Measurements from ENCODE around the gene MGAT3. TPM values are rescaled to one million over a fixed set of nuclear protein-coding genes. Genes with fewer than 3 reads are reported as not detected.

Gene MGAT3
- total RNA-seq, 1 experiment from 2014 or later = 0.20 TPM

- ATAC-seq = no peak
- no peaks in the 10 kb centered on the region for H3K36me3 ChIP-seq (ENCODE audit: control insufficient read depth in 1 of 2, insufficient read depth in 2 of 2, low read length in 2 of 2)
- no peak overlapping the region for H3K27ac ChIP-seq (ENCODE audit: low read depth, low read length)
- H3K4me3 ChIP-seq (replicated peaks in 1 of 2; ENCODE audit: low read depth in 1 of 2, low read length in 2 of 2) = no peak overlapping the region
- no peak overlapping the region for H2AFZ ChIP-seq (ENCODE audit: low read depth, low read length, poor library complexity, severe bottlenecking)
- H3K9me3 ChIP-seq (ENCODE audit: control insufficient read depth in 1 of 2, insufficient read depth in 1 of 2, low read depth in 1 of 2, low read length in 2 of 2) = no peaks in the 10 kb centered on the region
- no peak for TF ChIP-seq REST (IDR thresholded peaks at IDR 0.05; ENCODE audit: low read depth)
- TF ChIP-seq EZH2 (IDR thresholded peaks at IDR 0.05) = no peak
- no peak for TF ChIP-seq ATF3 (IDR thresholded peaks at IDR 0.05)
- no peak for TF ChIP-seq POLR2A (IDR thresholded peaks at IDR 0.05; ENCODE audit: borderline replicate concordance, extremely low read depth, insufficient read depth, insufficient read length)
- no peaks in the 10 kb centered on the region for H4K20me1 ChIP-seq (ENCODE audit: insufficient read depth)
- no TSS peak for BruUV-seq (replicated peaks)
- no peaks in the 10 kb centered on the region for H3K79me2 ChIP-seq (ENCODE audit: insufficient read depth, low read length)
- no peak overlapping the region for H3K9ac ChIP-seq (ENCODE audit: low read length)
- H3K27me3 ChIP-seq (ENCODE audit: insufficient read depth, low read length) = no peaks in the 10 kb centered on the region
- ChIA-PET RAD21 (ENCODE audit: low non-redundant PET in 1 of 2, low total read pairs in 2 of 2, uncharacterized antibody in 2 of 2, unreplicated experiment in 2 of 2) (no interaction called here), CTCF (interaction anchor here (1.4 to 1.5 kb wide), 2 partner anchors 9 to 10 kb away, joined by 3 to 4 read pairs; no protein-coding TSS in a partner anchor), POLR2A (no interaction called here)
- no peak for DNase-seq (ENCODE audit: low read depth, low spot score)
- no peak overlapping the region for H3K4me2 ChIP-seq (ENCODE audit: low read length)
- no peaks in the 10 kb centered on the region for H3K9me2 ChIP-seq (ENCODE audit: insufficient read depth)
- intact Hi-C loops (cut with micrococcal nuclease) = no loop called here
- peaks cover 11 to 26% of the 10 kb centered on the region in 2 experiments for H3K4me1 ChIP-seq (ENCODE audit: control insufficient read depth in 1 of 2, insufficient read depth in 2 of 2, low read length in 2 of 2)
These were observed 11.1 kb upstream of the MGAT3 start for GRCh38 chr22:39445678-39446077.

- ATAC-seq (peak; percentile 62), DNase-seq (ENCODE audit: low read depth, low spot score) (no peak)
- POLR2A ChIA-PET = no interaction called here
- no peaks in the 10 kb centered on the region for H3K9me3 ChIP-seq (ENCODE audit: control insufficient read depth in 1 of 2, insufficient read depth in 1 of 2, low read depth in 1 of 2, low read length in 2 of 2)
- H3K79me2 ChIP-seq (ENCODE audit: insufficient read depth, low read length) = no peaks in the 10 kb centered on the region
- peaks cover 11 to 26% of the 10 kb centered on the region in 2 experiments for H3K4me1 ChIP-seq (ENCODE audit: control insufficient read depth in 1 of 2, insufficient read depth in 2 of 2, low read length in 2 of 2)
- H3K36me3 ChIP-seq (ENCODE audit: control insufficient read depth in 1 of 2, insufficient read depth in 2 of 2, low read length in 2 of 2) = no peaks in the 10 kb centered on the region
- intact Hi-C loops (cut with micrococcal nuclease) = no loop called here
- H4K20me1 ChIP-seq (ENCODE audit: insufficient read depth) = no peaks in the 10 kb centered on the region
- BruUV-seq (replicated peaks) = no TSS peak
- H3K9me2 ChIP-seq (ENCODE audit: insufficient read depth) = no peaks in the 10 kb centered on the region
- RAD21 ChIA-PET (ENCODE audit: low non-redundant PET in 1 of 2, low total read pairs in 2 of 2, uncharacterized antibody in 2 of 2, unreplicated experiment in 2 of 2) = no interaction called here
- H3K27me3 ChIP-seq (ENCODE audit: insufficient read depth, low read length) = no peaks in the 10 kb centered on the region
- no peak overlapping the region for H3K9ac ChIP-seq (ENCODE audit: low read length)
- H3K4me3 ChIP-seq (replicated peaks in 1 of 2; ENCODE audit: low read depth in 1 of 2, low read length in 2 of 2) = no peak overlapping the region
- CTCF ChIA-PET = interaction anchor here (1.4 to 1.5 kb wide), 2 partner anchors 9 to 11 kb away, joined by 3 to 4 read pairs; no protein-coding TSS in a partner anchor
- H3K4me2 ChIP-seq (ENCODE audit: low read length) = no peak overlapping the region
- H2AFZ ChIP-seq (ENCODE audit: low read depth, low read length, poor library complexity, severe bottlenecking) = no peak overlapping the region
- no peak overlapping the region for H3K27ac ChIP-seq (ENCODE audit: low read depth, low read length)
- TF ChIP-seq SP1 (IDR thresholded peaks at IDR 0.05; ENCODE audit: low read depth) = no peak
- no peak for TF ChIP-seq POLR2A (IDR thresholded peaks at IDR 0.05; ENCODE audit: borderline replicate concordance, extremely low read depth, insufficient read depth, insufficient read length)
- TF ChIP-seq SIN3A (IDR thresholded peaks at IDR 0.05; ENCODE audit: low read depth) = no peak
- no peak for TF ChIP-seq EZH2 (IDR thresholded peaks at IDR 0.05)
- no peak for TF ChIP-seq CBX3 (IDR thresholded peaks at IDR 0.05; ENCODE audit: low read depth)
- no peak for TF ChIP-seq ZNF274 (IDR thresholded peaks at IDR 0.05; ENCODE audit: low read depth, low read length)
- no peak for TF ChIP-seq POLR2AphosphoS5 (IDR thresholded peaks at IDR 0.05; ENCODE audit: low read depth, low read length)
- no peak for TF ChIP-seq FOSL1 (IDR thresholded peaks at IDR 0.05; ENCODE audit: low read depth)
- TF ChIP-seq CTCF (IDR thresholded peaks at IDR 0.05 in 2 of 3, conservative IDR thresholded peaks at IDR 0.05 in 1 of 3; ENCODE audit: borderline replicate concordance in 1 of 3, insufficient read depth in 1 of 3, low read depth in 2 of 3, low read length in 2 of 3) = no peak
- TF ChIP-seq RAD21 (IDR thresholded peaks at IDR 0.05; ENCODE audit: low read depth) = no peak
- TF ChIP-seq EZH2phosphoT487 (IDR thresholded peaks at IDR 0.05; ENCODE audit: borderline replicate concordance) = no peak
- TF ChIP-seq ZFX (IDR thresholded peaks at IDR 0.05) = no peak
- TF ChIP-seq EGR1 (IDR thresholded peaks at IDR 0.05; ENCODE audit: low read depth) = no peak
- TF ChIP-seq YY1 (IDR thresholded peaks at IDR 0.05; ENCODE audit: extremely low read depth, insufficient replicate concordance, low read depth, low read length) = no peak
These were observed 10.5 kb upstream of the MGAT3 start for GRCh38 chr22:39446239-39446721.

Measured in HCT116 (cell line).